RKO (cell line): Measurements from ENCODE around the gene MAP3K4.
"Not testable (repeated sequence)": the region's sequence is repeated elsewhere in the genome, so short reads cannot be mapped to it uniquely, and the experiment has no call there.

ENCODE experiments used
- DNase-seq: peaks from one replicate; pipeline ENCODE4 v3.0.0-alpha.2; 2016; ENCODE audit warnings: low spot score

Gene MAP3K4

DNA sequence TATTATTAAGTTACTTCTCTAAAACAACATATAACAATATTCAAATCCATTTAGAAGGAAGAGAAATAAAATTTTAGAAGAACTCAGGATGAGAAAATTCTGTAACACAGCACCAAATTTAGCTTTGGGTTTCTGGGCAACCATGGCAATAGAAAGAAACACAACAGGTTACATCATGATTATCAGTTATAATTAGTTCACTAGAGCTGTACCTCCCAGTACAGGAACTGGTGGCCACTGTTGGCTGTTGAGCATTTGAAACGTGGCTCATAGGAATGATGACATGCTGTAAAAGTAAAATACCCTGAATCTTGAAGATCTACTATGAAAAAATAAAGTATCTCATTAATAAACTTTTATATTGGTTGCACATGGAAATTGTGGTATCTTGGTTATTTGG is 23.7 kb upstream of the MAP3K4 start:
- DNase-seq, result no peak

- DNase-seq, result no peak
Observed at GRCh38 chr6:160971171-160971570, 20.4 kb upstream of the MAP3K4 start.

GRCh38 chr6:160972111-160972510 is 19.5 kb upstream of the MAP3K4 start:
- peak; percentile 12 for DNase-seq

DNA sequence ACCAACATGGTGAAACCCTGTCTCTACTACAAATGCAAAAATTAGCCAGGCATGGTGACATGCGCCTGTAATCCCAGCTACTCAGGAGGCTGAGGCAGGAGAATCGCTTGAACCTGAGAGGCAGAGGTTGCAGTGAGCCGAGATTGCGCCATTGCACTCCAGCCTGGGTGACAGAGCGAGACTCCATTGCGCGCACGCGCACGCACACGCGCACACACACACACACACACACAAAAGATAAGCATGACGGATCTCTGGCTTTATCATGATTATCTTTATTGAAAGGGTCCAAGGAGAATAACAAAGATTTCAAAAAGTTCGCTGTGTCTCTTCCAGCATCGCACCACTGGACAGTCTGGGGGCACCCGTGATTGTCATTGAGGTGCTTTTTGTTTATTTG is 19.0 kb upstream of the MAP3K4 start:
- not testable (repeated sequence) for DNase-seq

DNA sequence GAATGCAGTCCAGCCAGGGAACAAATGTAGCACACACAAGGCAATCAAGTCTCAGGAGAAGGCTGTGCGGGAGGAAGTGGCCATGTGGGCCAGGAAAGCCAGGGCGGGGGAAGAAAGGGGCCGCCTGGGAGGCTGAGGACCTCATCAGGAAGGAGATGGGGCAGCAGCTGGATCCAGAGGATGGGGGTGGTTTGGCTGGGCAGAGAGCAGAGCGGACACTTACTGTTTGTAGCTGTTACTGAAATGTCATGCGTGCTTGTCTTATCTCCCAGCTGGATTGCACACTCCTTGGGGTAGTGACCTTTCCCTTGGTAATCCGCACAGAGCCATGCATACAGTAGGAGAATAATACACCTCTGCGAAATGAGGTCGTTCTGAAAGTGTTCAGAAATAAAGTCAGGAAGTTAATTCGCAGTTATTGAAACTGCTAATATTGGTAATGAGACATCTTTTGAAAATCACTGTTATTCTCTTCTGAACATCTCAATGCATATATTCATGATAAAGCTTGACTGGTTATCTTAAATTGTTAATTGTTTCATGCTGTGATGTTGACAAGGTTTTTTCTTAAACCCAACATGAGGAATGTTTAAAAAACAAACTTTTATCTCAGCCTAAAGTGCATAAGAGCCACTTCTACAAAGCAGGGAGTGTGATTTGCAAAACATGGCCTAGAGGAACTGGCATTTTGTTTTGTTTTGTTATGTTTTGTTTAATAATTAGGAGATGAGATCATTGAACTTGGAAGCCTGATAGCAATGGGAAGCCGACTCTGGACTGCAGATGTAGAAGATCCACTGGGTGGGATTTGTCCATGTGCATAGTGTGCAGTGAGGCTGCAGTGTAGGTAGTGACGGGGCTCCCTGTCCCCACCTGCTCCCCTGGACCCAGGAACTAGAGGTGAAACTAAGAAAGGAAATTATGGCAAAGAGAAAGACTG is 18.0 kb upstream of the MAP3K4 start:
- no peak for DNase-seq

- DNase-seq, result no peak
Observed at GRCh38 chr6:160974304-160974771, 17.2 kb upstream of the MAP3K4 start.

DNA sequence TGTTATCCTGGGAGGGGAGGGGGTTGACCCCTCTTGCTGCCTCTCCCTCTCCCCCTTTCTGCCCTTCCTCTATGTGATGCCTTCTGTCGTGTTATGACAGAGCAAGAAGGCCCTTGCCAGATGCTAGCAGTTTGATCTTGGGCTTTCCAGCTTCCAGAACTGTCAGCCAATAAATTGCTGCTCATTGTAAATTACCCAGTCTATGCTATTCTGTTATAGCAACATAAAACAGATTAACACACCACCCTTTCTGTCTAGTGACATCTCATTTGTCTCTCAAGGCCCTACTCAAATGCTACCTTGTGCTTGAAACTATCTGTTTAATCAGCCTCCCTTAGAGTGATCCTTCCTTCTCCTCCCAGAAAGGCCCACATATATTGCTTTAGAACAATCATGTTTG is 16.4 kb upstream of the MAP3K4 start:
- no peak for DNase-seq

DNA sequence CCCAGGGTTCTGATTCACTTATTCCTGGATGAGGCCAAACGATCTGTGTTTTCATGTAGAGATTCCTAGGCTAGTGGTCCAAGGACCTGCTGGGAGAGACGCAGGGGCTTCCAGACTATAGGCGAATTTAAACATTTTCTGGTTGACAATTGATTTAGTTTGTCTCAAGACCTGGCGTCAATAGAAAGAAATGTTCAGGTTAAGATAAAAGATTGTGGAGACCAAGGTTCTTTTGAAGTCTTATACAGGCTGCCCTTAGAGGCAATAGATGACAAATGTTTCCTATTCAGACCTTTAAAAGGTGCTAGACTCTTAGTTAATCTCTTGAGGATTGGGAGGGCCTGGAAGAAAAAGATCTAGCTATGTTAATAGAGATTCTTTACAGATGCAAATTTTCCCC is 15.6 kb upstream of the MAP3K4 start:
- not testable (repeated sequence) for DNase-seq

DNA sequence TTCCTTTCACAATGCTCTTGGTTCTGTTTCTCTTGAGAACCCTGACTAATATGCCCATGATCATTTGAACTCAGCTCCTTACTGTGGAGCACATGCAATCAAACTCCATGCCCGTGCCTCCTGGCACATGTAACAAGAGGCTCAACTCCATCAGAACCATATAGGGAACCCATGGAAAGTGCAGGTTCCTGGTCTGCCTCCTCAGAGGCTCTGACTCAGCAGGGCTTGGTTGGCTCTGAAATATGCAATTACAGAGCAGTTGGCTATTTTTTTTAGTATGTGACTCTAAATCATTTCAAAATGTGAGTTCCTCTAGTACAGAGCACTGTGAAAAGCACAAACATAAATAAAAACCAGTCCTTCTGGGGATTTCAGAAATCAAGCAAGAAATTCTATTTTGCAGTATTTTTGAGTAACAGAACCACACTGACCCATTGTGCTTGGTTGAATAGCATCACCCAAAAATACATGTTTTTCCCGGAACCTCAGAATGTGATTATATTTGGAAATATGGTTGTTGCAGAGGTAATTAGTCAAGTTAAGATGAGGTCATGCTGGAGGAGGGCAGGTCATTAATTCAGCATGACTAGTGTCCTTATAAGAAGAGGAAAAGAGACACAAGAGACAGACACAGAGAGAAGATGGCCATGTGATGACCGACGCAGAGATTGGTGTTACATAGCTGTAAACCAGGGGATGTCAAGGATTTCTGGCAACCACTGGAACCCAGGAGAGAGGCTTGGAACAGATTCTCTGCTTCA is 13.2 kb upstream of the MAP3K4 start:
- DNase-seq, result no peak

GRCh38 chr6:160979061-160979708 is 12.4 kb upstream of the MAP3K4 start:
- no peak for DNase-seq

DNA sequence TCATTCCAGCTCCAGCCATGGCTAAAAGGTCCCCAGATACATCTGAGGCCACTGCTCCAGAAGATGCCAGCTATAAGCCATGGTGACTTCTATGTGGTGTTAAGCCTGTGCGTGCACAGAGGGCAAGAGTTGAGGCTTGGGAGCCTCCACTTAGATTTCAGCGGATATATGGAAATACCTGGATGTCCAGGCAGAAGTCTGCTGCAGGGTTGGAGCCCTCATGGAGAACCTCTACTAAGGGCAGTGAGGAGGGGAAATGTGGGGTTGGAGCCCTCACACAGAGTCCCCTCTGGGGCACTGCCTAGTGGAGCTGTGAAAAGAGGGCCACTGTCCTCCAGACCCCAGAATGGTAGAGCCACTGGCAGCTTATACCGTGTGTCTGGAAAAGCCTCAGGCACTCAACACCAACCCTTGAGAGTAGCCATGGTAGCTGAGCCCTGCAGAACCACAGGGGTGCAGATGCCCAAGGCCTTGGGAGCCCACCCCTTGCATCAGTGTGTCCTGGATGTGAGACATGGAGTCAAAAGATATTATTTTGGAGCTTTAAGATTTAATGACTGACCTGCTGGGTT is 8.1 kb upstream of the MAP3K4 start:
- not testable (repeated sequence) for DNase-seq

- DNase-seq, result no peak
Observed at GRCh38 chr6:160986851-160987250, 4.7 kb upstream of the MAP3K4 start.

GRCh38 chr6:160987265-160987664 is 4.3 kb upstream of the MAP3K4 start:
- no peak for DNase-seq

GRCh38 chr6:160990847-160991405 is 643 bp upstream of the MAP3K4 start:
- DNase-seq, result peak; percentile 55

DNA sequence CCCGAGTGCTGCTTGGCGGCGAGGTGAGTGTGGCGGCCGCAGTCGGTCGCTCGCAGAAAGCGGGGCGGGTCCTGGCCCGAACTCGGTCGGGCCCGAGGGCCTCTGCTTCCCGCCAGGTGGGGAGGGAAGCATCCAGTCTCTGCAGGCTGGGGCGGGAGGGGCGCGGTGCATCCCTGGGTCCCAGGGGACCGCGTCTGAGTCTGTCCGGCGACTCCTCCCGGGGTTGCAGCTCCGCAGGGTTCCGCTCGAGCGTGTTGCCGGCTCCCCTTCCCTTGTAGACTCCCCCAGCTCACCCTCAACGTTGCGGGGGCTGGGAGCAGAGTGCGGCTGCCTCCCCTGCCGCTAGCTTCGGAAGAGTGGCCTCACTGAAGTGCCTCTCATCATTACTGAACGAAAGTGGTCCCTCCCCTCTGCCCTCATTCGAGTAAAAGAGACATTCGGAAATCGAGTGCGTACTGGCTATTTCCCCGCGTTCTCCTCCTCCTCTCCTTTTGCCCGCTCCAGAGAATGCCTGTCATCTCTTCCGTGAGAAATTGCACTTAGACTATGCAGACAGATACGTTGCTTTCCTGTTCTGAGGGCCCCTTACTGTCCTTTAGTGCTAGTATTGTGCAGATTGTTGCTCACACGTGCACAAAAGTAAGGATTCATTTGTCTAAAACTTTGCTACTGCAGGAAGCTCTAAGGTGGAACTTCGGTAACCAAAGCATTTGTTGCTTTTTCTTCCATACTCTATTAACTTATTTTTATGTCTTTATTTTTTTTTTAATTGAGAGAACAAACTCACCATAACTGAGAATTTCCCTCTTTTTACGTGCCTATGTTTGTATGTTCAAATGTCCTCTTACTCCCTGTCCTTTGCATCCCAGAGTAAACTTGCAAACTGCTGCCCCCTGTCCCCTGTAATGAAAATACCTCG is 751 bp downstream of the MAP3K4 start:
- peak; percentile 86 for DNase-seq

DNA sequence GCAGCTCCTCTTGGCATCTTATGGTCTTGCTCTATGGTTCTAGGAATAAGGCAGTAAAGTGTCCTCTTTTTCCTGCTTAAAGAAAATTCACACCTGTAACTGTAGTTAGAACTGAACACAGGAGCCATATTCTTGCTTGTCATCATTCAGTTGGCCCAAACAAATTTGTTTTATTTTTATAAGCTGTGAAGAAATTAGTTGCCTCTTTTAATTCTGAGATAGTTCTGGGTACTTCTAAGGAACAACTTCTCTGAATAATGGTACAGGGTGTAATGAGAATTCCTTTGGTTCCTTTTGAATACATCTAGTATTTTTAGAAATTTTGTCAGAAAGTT is 1.4 kb downstream of the MAP3K4 start:
- no peak for DNase-seq

DNA sequence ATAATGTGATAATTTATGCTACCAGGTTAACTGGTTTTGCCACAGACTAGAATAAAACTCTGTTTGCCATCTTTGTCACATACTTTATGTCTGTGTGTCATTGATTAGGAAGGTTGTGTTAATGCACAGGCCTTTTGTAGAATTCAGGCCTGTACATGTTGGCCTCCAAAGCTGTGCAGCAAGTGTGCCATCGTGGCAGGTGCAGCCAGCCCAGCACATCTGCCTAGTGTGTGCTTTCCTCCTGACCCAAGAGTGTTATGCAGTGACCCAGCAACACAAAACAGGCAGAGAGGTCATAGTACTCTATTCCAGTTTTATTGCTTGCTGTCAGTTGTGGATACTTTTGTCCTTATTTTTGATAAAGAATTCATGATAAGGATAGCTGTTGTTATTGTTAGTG is 3.7 kb downstream of the MAP3K4 start:
- DNase-seq, result no peak

- DNase-seq, result peak; percentile 51
Observed at GRCh38 chr6:160996131-160996601, 4.6 kb downstream of the MAP3K4 start.

- DNase-seq, result no peak
Observed at GRCh38 chr6:160998217-160998616, 6.6 kb downstream of the MAP3K4 start.

- DNase-seq, result no peak
Observed at GRCh38 chr6:160998766-160999165, 7.2 kb downstream of the MAP3K4 start.

DNA sequence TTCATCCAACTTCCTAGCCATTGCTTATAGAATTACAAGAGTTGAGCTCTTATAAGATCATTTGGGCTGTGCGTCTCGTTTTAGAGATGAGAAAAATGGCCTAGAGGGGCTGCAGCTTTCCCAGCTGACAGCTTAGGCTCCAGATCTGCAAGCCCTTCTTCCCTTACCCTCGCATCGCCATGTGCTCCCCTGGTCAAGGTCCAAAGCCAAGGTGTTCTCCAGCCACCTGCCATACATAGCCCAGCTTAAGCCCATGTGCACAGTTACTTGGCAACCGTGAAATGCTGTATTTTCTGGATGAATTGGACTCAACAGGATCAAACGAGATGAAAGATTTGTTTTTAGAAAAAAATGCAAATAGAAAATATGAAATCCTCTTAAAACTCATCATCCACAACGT is 7.9 kb downstream of the MAP3K4 start:
- DNase-seq, result no peak
